GM12873 (cell line): ENCODE measurements around the gene MOV10L1.

Source experiments
- CTCF ChIP-seq: IDR thresholded peaks from 2 replicates; pipeline ENCODE4 v1.5.1; 2012; ENCODE audit warnings: low read depth, mild to moderate bottlenecking, moderate library complexity, low read length, control low read depth; ENCODE audit not compliant: insufficient read depth; ENCODE audit errors: missing control alignments

MOV10L1 gene

GRCh38 chr22:50076646-50077535 is 12.9 kb upstream of the MOV10L1 start:
- no peak for TF ChIP-seq CTCF

GRCh38 chr22:50078246-50078645 is 11.6 kb upstream of the MOV10L1 start:
- no peak for TF ChIP-seq CTCF

GRCh38 chr22:50078761-50079160 is 11.0 kb upstream of the MOV10L1 start:
- no peak for TF ChIP-seq CTCF

GRCh38 chr22:50080077-50080465 is 9.7 kb upstream of the MOV10L1 start:
- TF ChIP-seq CTCF = no peak

- TF ChIP-seq CTCF = no peak
Observed at GRCh38 chr22:50081426-50082196, 8.2 kb upstream of the MOV10L1 start.

GRCh38 chr22:50082197-50082715 is 7.5 kb upstream of the MOV10L1 start:
- TF ChIP-seq CTCF = no peak

GRCh38 chr22:50082961-50083461 is 6.8 kb upstream of the MOV10L1 start:
- TF ChIP-seq CTCF = no peak
